HG03342 (cell line): Measurements from ENCODE around the gene CHAF1A.

Experiments used
- ATAC-seq: cut with Tn5 transposase; IDR thresholded peaks from one replicate; pipeline ENCODE4 v1.9.1; 2021; ENCODE audit warnings: mild to moderate bottlenecking, moderate library complexity; ENCODE audit not compliant: unreplicated experiment

The CHAF1A gene

DNA sequence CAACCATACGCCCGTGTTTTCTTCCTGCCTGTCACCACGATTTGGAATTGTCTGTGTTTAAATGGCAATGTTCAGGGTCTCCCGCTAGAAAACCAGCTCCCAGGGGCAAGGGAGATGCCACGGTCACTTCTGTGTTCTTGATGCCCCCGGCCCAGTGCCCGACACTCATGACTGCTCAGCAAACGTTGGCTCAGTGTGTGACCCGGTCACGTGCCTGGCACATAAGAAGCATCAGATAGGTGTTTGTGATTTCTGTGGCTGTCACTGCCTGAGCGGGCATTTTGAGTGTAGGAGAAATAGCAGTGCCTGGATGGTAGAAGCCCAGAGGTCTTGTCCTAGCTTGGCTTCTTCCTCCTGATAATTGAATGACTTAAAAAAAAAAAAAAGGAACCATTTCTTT, 85.1 kb downstream of the CHAF1A start:
- no peak for ATAC-seq

DNA sequence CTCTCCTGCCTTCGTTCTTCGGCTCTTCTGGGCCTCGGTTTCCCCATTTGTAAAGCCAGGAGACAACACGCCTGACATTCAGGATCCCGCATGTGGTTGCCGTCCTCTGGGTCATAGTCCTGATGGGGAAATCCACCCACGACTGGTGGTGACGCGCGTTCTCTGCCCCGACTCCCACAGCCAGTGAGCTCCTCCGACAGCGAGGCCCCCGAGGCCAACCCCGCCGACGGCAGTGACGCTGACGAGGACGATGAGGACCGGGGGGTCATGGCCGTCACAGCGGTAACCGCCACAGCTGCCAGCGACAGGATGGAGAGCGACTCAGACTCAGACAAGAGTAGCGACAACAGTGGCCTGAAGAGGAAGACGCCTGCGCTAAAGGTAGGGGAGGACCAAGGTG, 86.1 kb downstream of the CHAF1A start:
- ATAC-seq = no peak

DNA sequence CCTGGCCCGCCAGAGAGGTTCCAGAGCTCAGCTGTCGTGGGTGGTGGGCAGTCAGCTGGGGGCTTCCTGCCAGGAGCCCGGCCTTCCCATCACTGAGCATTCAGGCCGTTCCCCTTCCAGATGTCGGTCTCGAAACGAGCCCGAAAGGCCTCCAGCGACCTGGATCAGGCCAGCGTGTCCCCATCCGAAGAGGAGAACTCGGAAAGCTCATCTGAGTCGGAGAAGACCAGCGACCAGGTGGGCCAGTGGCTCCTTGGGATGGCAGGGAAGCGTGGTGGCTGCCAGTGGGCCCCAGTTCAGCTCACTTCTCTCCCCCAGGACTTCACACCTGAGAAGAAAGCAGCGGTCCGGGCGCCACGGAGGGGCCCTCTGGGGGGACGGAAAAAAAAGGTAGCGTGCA, 89.0 kb downstream of the CHAF1A start:
- ATAC-seq = no peak

DNA sequence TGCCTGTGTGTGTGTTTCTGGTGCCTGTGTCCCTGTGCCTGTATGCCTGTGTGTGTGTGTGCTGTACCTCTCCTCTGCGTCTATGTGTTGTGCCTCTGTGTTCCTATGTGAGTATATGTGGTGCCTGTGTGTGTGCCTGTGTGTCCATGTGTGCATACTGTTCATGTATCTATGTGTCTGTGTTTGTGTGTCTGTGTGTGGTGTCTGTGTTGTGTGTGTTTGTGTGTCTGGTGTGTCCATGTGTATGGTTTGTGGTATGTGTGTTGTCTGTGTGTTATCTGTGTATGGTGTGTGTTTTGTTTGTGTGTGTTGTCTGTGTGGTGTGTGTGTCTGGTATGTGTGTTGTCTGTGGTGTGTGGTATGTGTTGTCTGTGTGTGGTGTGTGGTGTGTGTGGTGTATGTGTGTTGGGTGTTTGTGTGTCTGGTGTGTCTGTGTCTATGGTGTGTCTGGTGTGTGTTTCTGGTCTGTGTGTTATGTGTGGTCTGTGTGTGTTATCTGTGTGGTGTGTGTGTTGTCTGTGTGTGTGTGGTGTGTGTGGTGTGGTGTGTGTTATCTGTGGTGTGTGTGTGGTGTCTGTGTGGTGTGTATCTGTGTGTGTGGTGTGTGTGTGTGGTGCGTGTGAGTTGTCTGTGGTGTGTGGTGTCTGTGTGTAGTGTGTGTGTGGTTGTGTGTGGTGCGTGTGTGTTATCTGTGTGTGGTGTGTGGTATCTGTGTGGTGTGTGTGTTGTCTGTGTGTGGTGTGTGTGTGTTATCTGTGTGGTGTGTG, 90.1 kb downstream of the CHAF1A start:
- no peak for ATAC-seq
